Rectal smooth muscle tissue (tissue), 1 donor: ENCODE measurements around the gene ZNF71.

Experiments used
- H3K27ac ChIP-seq: one replicate; pipeline ENCODE4 v1.7.0; 2013; ENCODE audit warnings: low read depth, low read length, inconsistent platforms
- H3K27me3 ChIP-seq: one replicate; pipeline ENCODE4 v1.7.0; 2013; ENCODE audit warnings: low read length; ENCODE audit not compliant: control insufficient read depth, insufficient read depth
- H3K36me3 ChIP-seq: one replicate; pipeline ENCODE4 v1.7.0; 2013; ENCODE audit warnings: low read length; ENCODE audit not compliant: control insufficient read depth, insufficient read depth
- H3K4me1 ChIP-seq: one replicate; pipeline ENCODE4 v1.7.0; 2013; ENCODE audit warnings: low read length; ENCODE audit not compliant: control insufficient read depth, insufficient read depth
- H3K4me3 ChIP-seq: one replicate; pipeline ENCODE4 v1.7.0; 2013; ENCODE audit warnings: low read length
- H3K9ac ChIP-seq: one replicate; pipeline ENCODE4 v1.7.0; 2013; ENCODE audit warnings: low read length

The ZNF71 gene

DNA sequence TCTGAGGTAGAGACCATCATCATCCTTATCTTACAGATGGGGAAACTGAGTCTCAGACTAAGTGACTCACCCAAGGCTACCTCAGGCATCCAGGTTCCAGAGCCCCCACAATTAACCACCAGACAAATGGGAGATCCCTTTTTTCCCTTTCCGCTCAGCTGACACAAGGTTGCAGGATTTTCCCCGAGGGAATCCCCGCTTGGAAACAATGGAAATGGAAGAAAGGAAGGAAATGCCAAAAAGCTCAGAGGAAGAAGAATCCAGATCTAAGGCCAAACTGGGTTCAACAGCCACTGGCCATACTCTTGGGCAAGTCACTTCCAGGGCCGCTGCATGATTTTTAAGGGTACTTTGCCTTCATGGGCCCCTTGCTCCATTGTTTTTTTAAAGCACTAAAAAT lies 1.6 kb downstream of the ZNF71 start:
- Histone ChIP-seq H3K27ac (no peak overlapping the region), H3K36me3 (peaks cover 7% of the 10 kb centered on the region), H3K4me1 (peaks cover 8% of the 10 kb centered on the region), H3K9ac (no peak overlapping the region), H3K4me3 (no peak overlapping the region), H3K27me3 (no peaks in the 10 kb centered on the region)

GRCh38 chr19:56597696-56598095 lies 2.6 kb downstream of the ZNF71 start:
- Histone ChIP-seq H3K4me3 (no peak overlapping the region), H3K9ac (peak overlapping the region; percentile 17), H3K27ac (no peak overlapping the region), H3K4me1 (peaks cover 8% of the 10 kb centered on the region), H3K36me3 (peaks cover 9% of the 10 kb centered on the region), H3K27me3 (no peaks in the 10 kb centered on the region)

DNA sequence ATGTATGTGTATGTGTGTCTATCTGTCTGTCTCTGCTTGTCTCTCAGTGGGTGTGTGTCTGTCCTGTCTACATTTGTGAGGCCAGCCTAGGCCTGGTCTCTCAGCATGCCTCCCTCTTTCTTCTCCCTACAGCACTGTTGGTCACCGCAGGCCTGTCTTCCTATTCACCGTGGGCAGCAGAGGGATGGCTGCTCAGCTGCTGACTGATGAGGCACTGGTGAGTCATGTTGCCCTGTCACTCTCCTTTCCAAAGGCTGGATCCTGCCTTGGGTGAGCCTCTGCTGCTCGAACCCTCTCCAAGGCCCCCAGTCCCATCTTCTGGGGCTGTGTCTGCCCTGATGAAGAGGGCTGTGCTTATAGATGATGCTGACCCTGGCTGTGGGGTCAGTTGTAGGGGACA lies 6.3 kb downstream of the ZNF71 start:
- Histone ChIP-seq H3K27ac (no peak overlapping the region), H3K4me1 (no peaks in the 10 kb centered on the region), H3K27me3 (no peaks in the 10 kb centered on the region), H3K4me3 (peak overlapping the region; percentile 5), H3K9ac (no peak overlapping the region), H3K36me3 (peaks cover 18% of the 10 kb centered on the region)

GRCh38 chr19:56603829-56604228 lies 8.7 kb downstream of the ZNF71 start:
- Histone ChIP-seq H3K27ac (no peak overlapping the region), H3K4me1 (no peaks in the 10 kb centered on the region), H3K9ac (no peak overlapping the region), H3K4me3 (no peak overlapping the region), H3K27me3 (no peaks in the 10 kb centered on the region), H3K36me3 (peaks cover 17% of the 10 kb centered on the region)

DNA sequence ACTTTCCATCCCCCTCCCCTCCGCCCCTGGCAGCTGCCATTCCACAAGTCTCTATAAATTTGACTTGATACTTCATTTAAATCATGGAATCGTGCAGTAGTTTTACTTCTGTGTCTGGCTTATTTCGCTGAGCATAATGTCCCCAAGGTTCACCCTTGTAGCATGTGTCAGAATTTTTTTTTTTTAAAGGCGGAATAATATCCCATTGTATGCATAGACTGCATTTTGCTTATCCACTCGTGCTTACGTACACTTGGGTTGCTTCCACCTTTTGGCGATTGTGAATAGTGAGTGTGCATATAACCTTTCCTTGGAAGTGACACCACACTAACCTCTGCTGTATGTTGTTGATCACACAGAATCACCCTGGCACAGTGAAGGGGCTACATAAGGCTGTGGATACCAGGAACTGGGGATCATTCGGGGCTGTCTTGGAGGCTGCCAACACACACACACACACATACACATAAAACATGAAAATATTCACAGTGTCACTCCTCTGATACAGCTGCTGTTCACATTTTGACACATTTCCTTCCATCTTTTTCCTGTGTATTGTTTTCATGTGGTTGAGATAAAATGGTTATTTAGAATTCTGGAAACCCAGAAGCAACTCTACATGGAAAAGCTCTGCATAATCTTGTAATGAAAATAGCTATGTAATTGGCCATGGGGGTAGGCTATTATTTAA lies 13.3 kb downstream of the ZNF71 start:
- H3K4me1 ChIP-seq, result no peaks in the 10 kb centered on the region
- H3K27ac ChIP-seq, result no peak overlapping the region
- H3K9ac ChIP-seq, result no peak overlapping the region
- no peaks in the 10 kb centered on the region for H3K27me3 ChIP-seq
- no peak overlapping the region for H3K4me3 ChIP-seq
- H3K36me3 ChIP-seq, result peaks cover 10% of the 10 kb centered on the region

GRCh38 chr19:56611288-56611687 lies 16.2 kb downstream of the ZNF71 start:
- no peak overlapping the region for H3K9ac ChIP-seq
- no peak overlapping the region for H3K27ac ChIP-seq
- no peaks in the 10 kb centered on the region for H3K27me3 ChIP-seq
- no peak overlapping the region for H3K4me3 ChIP-seq
- no peaks in the 10 kb centered on the region for H3K4me1 ChIP-seq
- peaks cover 3% of the 10 kb centered on the region for H3K36me3 ChIP-seq

DNA sequence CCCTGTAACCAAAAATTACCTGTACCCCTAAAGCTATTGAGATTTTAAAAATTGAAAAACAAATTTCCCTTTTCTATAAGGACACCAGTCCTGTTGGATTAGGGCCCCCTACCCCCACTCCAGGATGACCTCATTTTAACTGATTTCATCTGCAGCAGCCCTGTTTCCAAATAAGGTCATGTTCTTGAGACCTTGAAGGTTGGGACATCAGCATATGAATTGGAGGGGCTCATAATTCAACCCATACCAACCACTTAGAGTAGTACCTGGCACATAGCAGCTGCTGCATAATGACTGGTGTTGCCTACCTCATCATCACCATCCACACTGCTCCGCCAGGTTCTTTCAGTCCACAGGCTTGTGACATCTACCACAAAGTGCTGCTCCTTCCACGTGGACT lies 17.6 kb downstream of the ZNF71 start:
- Histone ChIP-seq H3K27me3 (no peaks in the 10 kb centered on the region), H3K9ac (no peak overlapping the region), H3K27ac (no peak overlapping the region), H3K36me3 (peaks cover 4% of the 10 kb centered on the region), H3K4me3 (no peak overlapping the region), H3K4me1 (no peaks in the 10 kb centered on the region)

DNA sequence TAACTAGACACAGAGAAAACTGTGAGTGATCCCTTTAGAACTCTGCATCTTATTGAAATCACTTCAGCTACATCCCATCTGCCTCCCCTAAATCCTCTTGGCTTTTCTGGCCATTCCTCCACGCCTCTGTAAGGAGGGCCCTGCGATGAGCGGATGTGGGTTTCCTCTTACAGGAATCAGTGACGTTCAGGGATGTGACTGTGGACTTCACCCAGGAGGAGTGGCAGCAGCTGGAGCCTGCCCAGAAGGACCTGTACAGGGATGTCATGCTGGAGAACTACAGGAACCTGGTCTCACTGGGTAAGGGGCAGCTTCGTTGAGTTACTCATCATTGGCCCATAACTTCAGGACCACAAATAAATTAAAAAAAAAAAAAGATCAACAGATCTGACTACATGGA lies 18.5 kb downstream of the ZNF71 start:
- Histone ChIP-seq H3K9ac (no peak overlapping the region), H3K4me3 (no peak overlapping the region), H3K27ac (no peak overlapping the region), H3K27me3 (no peaks in the 10 kb centered on the region), H3K4me1 (no peaks in the 10 kb centered on the region), H3K36me3 (peaks cover 9% of the 10 kb centered on the region)

DNA sequence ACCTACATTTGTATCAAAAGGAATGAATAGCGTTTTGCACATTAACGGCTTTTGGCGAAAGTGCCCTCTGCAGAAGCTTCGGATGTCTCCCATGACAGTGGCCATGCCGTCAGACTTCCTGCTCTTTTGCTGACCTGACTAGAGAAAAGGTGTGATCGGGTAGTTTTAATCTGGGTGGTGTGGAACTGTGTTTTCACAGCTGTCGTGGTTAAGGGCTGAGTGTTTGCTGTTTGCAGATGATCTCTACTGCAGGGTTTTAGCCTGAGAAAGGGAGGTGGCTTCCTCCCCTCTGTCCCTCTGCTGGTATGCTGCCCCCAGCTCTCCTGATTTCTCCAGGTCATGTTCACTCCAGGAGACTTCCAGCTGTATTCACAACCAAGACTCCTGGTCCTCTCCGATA lies 22.4 kb downstream of the ZNF71 start:
- peaks cover 23% of the 10 kb centered on the region for H3K36me3 ChIP-seq

DNA sequence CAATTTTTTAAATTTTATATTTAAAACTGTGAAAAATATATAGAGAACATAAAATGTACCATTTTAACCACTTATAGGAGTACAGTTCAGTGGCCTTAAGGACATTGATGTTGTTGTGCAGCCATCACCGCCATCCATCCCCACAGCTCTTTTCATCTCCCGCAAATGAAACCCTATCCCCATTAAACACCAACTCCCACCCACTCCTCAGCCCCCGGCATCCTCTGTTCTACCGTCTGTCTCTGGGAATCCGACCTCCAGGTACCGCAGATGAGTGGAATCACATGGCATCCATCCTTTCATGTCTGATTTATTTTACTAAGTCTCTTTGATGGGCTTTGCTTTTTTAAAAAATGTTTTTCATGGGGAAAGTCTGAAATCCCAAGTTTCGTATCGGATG lies 24.0 kb downstream of the ZNF71 start:
- Histone ChIP-seq H3K9ac (no peak overlapping the region), H3K36me3 (peaks cover 26% of the 10 kb centered on the region), H3K4me1 (no peaks in the 10 kb centered on the region), H3K4me3 (no peak overlapping the region), H3K27ac (no peak overlapping the region), H3K27me3 (no peaks in the 10 kb centered on the region)

More for the DNA sequence above, 22.4 kb downstream of the ZNF71 start:
- Histone ChIP-seq H3K4me3 (no peak overlapping the region), H3K27ac (no peak overlapping the region), H3K9ac (no peak overlapping the region), H3K4me1 (no peaks in the 10 kb centered on the region), H3K27me3 (no peaks in the 10 kb centered on the region)

GRCh38 chr19:56622374-56622773 lies 27.3 kb downstream of the ZNF71 start:
- Histone ChIP-seq H3K9ac (no peak overlapping the region), H3K4me1 (no peaks in the 10 kb centered on the region), H3K27me3 (no peaks in the 10 kb centered on the region), H3K4me3 (no peak overlapping the region), H3K36me3 (peaks cover 31% of the 10 kb centered on the region), H3K27ac (no peak overlapping the region)

GRCh38 chr19:56623006-56623405 lies 27.9 kb downstream of the ZNF71 start:
- H3K4me1 ChIP-seq, result no peaks in the 10 kb centered on the region
- H3K27ac ChIP-seq, result no peak overlapping the region
- H3K36me3 ChIP-seq, result peaks cover 27% of the 10 kb centered on the region
- H3K27me3 ChIP-seq, result no peaks in the 10 kb centered on the region
- no peak overlapping the region for H3K9ac ChIP-seq
- no peak overlapping the region for H3K4me3 ChIP-seq

DNA sequence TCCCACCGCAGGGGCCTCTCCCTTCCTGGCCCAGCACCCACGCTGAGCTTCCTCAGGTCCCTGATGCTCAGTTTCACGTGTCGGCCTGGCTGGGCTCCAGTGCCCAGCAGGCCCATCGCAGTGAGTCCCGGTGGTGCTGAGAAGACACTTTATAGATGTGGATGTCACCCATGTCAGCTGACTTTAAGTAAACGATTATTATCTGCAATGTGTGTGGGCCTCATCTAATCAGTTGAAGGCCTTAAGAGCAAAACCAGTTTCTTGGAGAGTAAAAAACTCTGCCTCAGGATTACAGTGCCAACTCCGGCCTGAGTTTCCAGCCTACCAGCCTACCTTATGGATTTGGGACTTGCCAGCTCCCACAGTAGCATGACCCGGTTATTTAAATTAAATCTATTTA lies 30.6 kb downstream of the ZNF71 start:
- Histone ChIP-seq H3K4me3 (no peak overlapping the region), H3K4me1 (no peaks in the 10 kb centered on the region), H3K9ac (no peak overlapping the region), H3K27me3 (no peaks in the 10 kb centered on the region), H3K36me3 (peaks cover 25% of the 10 kb centered on the region), H3K27ac (no peak overlapping the region)
